WERI-Rb-1 (cell line): ENCODE results near the gene IFT25.

Experiments
- DNase-seq: peaks from one replicate; pipeline ENCODE4 v3.0.0-alpha.2; 2020
- H3K27ac ChIP-seq: fragments of 250-450 bp; sonication (Bioruptor Pico); 2 replicates; pipeline ENCODE4 v1.5.1; 2020; ENCODE audit warnings: mild to moderate bottlenecking, moderate library complexity
- H3K27me3 ChIP-seq: fragments of 250-450 bp; sonication (Bioruptor Pico); 2 replicates; pipeline ENCODE4 v1.5.1; 2021; ENCODE audit warnings: mild to moderate bottlenecking, low read depth, moderate library complexity; ENCODE audit not compliant: insufficient read depth, severe bottlenecking
- H3K36me3 ChIP-seq: fragments of 250-450 bp; sonication (Bioruptor Pico); 2 replicates; pipeline ENCODE4 v1.5.1; 2020; ENCODE audit warnings: mild to moderate bottlenecking, moderate library complexity
- H3K4me3 ChIP-seq: 2 replicates; pipeline ENCODE4 v1.5.1; 2011; ENCODE audit warnings: low read depth, mild to moderate bottlenecking, control low read depth, low read length
- H3K9me3 ChIP-seq: fragments of 250-450 bp; sonication (Bioruptor Pico); 2 replicates; pipeline ENCODE4 v1.5.1; 2021; ENCODE audit warnings: mild to moderate bottlenecking, moderate library complexity; ENCODE audit not compliant: severe bottlenecking
- CTCF ChIP-seq: IDR thresholded peaks from 2 replicates; pipeline ENCODE4 v1.5.1; 2011; ENCODE audit warnings: low read depth, mild to moderate bottlenecking, control low read depth, inconsistent platforms, low read length

IFT25 gene

GRCh38 chr1:53982763-53983104, 37.2 kb upstream of the IFT25 start:
- no peak for DNase-seq
- Histone ChIP-seq H3K27ac (no peak overlapping the region), H3K4me3 (no peak overlapping the region), H3K27me3 (no peaks in the 10 kb centered on the region), H3K36me3 (no peaks in the 10 kb centered on the region), H3K9me3 (no peaks in the 10 kb centered on the region)
- no peak for TF ChIP-seq CTCF

- peak; percentile 45 for DNase-seq
- H3K36me3 ChIP-seq: no peaks in the 10 kb centered on the region
- no peak overlapping the region for H3K27ac ChIP-seq
- TF ChIP-seq CTCF: no peak
- no peak overlapping the region for H3K4me3 ChIP-seq
- no peaks in the 10 kb centered on the region for H3K27me3 ChIP-seq
- no peaks in the 10 kb centered on the region for H3K9me3 ChIP-seq
Measured at GRCh38 chr1:53982034-53982762, 36.7 kb upstream of the IFT25 start.

GRCh38 chr1:53981220-53981619, 35.7 kb upstream of the IFT25 start:
- H3K27ac ChIP-seq: no peak overlapping the region
- TF ChIP-seq CTCF: no peak
- H3K9me3 ChIP-seq: no peaks in the 10 kb centered on the region
- no peaks in the 10 kb centered on the region for H3K27me3 ChIP-seq
- H3K36me3 ChIP-seq: no peaks in the 10 kb centered on the region
- DNase-seq: no peak
- H3K4me3 ChIP-seq: no peak overlapping the region

GRCh38 chr1:53979712-53980450, 34.4 kb upstream of the IFT25 start:
- Histone ChIP-seq H3K27ac (no peak overlapping the region), H3K9me3 (no peaks in the 10 kb centered on the region), H3K27me3 (no peaks in the 10 kb centered on the region), H3K36me3 (no peaks in the 10 kb centered on the region), H3K4me3 (no peak overlapping the region)
- TF ChIP-seq CTCF: no peak
- DNase-seq: no peak

GRCh38 chr1:53975861-53976260, 30.4 kb upstream of the IFT25 start:
- DNase-seq: no peak
- no peak overlapping the region for H3K4me3 ChIP-seq
- TF ChIP-seq CTCF: no peak
- H3K36me3 ChIP-seq: peaks cover 9% of the 10 kb centered on the region
- no peaks in the 10 kb centered on the region for H3K9me3 ChIP-seq
- H3K27me3 ChIP-seq: no peaks in the 10 kb centered on the region
- H3K27ac ChIP-seq: no peak overlapping the region
